OCI-LY3 (cell line): ENCODE measurements around the gene TFAP2B.

Experiments used
- CTCF ChIP-seq: fragments of 200-600, 300-600 bp; sonication (generic); IDR thresholded peaks from 2 replicates; pipeline ENCODE4 v1.5.1; 2014; ENCODE audit warnings: antibody characterized with exemption, low read length, low read depth
- EZH2phosphoT487 ChIP-seq: fragments of 200-600 bp; shearing (Covaris generic); IDR thresholded peaks from 2 replicates; pipeline ENCODE4 v1.6.1; 2018; ENCODE audit warnings: antibody characterized with exemption, mixed run types, low read depth

GRCh38 chr6:50836231-50836630 is 17.6 kb downstream of the TFAP2B start:
- TF ChIP-seq CTCF (no peak), EZH2phosphoT487 (no peak)
